Measurements from ENCODE around the gene LRRC7.

The LRRC7 gene

GRCh38 chr1:70017770-70018169 lies 450.0 kb downstream of the LRRC7 start:
- H3F3A ChIP-seq (ENCODE audit: insufficient read depth, low read length) = no peaks in the 10 kb centered on the region
- no peaks in the 10 kb centered on the region for H3K79me2 ChIP-seq (ENCODE audit: insufficient read depth, low read length)
- no peaks in the 10 kb centered on the region for H3K36me3 ChIP-seq (ENCODE audit: insufficient read depth, low read length)
- no peak overlapping the region for H3K4me2 ChIP-seq (ENCODE audit: low read length)
- no peaks in the 10 kb centered on the region for H4K20me1 ChIP-seq (ENCODE audit: insufficient read depth, low read length)
- no peaks in the 10 kb centered on the region for H3K9me3 ChIP-seq (ENCODE audit: low read length)
- TF ChIP-seq EZH2 (IDR thresholded peaks at IDR 0.05; ENCODE audit: borderline replicate concordance, low read length) = no peak
- no peak for TF ChIP-seq CTCF (IDR thresholded peaks at IDR 0.05; ENCODE audit: low read length)
- no peaks in the 10 kb centered on the region for H3K27me3 ChIP-seq (ENCODE audit: insufficient read depth, low read length)
- no peak overlapping the region for H3K4me3 ChIP-seq (ENCODE audit: low read depth, low read length, poor library complexity, severe bottlenecking)
- H3K27ac ChIP-seq (ENCODE audit: low read depth, low read length, poor library complexity, severe bottlenecking) = no peak overlapping the region
- no peak overlapping the region for H2AFZ ChIP-seq (ENCODE audit: low read length)
- no peaks in the 10 kb centered on the region for H3K9me2 ChIP-seq (ENCODE audit: low read depth, low read length)
- no peak overlapping the region for H3K9ac ChIP-seq (ENCODE audit: low read length)
- H3K4me1 ChIP-seq (ENCODE audit: insufficient read depth, low read length, severe bottlenecking) = no peaks in the 10 kb centered on the region

- Histone ChIP-seq H3K4me1 (ENCODE audit: insufficient read depth, low read length, severe bottlenecking) (no peaks in the 10 kb centered on the region), H3K9me2 (ENCODE audit: low read depth, low read length) (no peaks in the 10 kb centered on the region), H4K20me1 (ENCODE audit: insufficient read depth, low read length) (no peaks in the 10 kb centered on the region), H3F3A (ENCODE audit: insufficient read depth, low read length) (no peaks in the 10 kb centered on the region), H3K27ac (ENCODE audit: low read depth, low read length, poor library complexity, severe bottlenecking) (no peak overlapping the region), H3K9ac (ENCODE audit: low read length) (no peak overlapping the region), H3K36me3 (ENCODE audit: insufficient read depth, low read length) (no peaks in the 10 kb centered on the region), H3K27me3 (ENCODE audit: insufficient read depth, low read length) (no peaks in the 10 kb centered on the region), H2AFZ (ENCODE audit: low read length) (no peak overlapping the region), H3K4me2 (ENCODE audit: low read length) (no peak overlapping the region), H3K4me3 (ENCODE audit: low read depth, low read length, poor library complexity, severe bottlenecking) (no peak overlapping the region), H3K9me3 (ENCODE audit: low read length) (no peaks in the 10 kb centered on the region), H3K79me2 (ENCODE audit: insufficient read depth, low read length) (no peaks in the 10 kb centered on the region)
- TF ChIP-seq EZH2 (IDR thresholded peaks at IDR 0.05; ENCODE audit: borderline replicate concordance, low read length) (no peak), CTCF (IDR thresholded peaks at IDR 0.05; ENCODE audit: low read length) (no peak)
Observed at GRCh38 chr1:70024272-70024671, 456.6 kb downstream of the LRRC7 start.

GRCh38 chr1:70025052-70025451 lies 457.3 kb downstream of the LRRC7 start:
- Histone ChIP-seq H3K9ac (ENCODE audit: low read length) (no peak overlapping the region), H3K4me3 (ENCODE audit: low read depth, low read length, poor library complexity, severe bottlenecking) (no peak overlapping the region), H3K36me3 (ENCODE audit: insufficient read depth, low read length) (no peaks in the 10 kb centered on the region), H3K9me2 (ENCODE audit: low read depth, low read length) (no peaks in the 10 kb centered on the region), H3K27ac (ENCODE audit: low read depth, low read length, poor library complexity, severe bottlenecking) (no peak overlapping the region), H3K9me3 (ENCODE audit: low read length) (no peaks in the 10 kb centered on the region), H3K27me3 (ENCODE audit: insufficient read depth, low read length) (no peaks in the 10 kb centered on the region), H2AFZ (ENCODE audit: low read length) (no peak overlapping the region), H3F3A (ENCODE audit: insufficient read depth, low read length) (no peaks in the 10 kb centered on the region), H3K4me1 (ENCODE audit: insufficient read depth, low read length, severe bottlenecking) (no peaks in the 10 kb centered on the region), H3K79me2 (ENCODE audit: insufficient read depth, low read length) (no peaks in the 10 kb centered on the region), H3K4me2 (ENCODE audit: low read length) (no peak overlapping the region), H4K20me1 (ENCODE audit: insufficient read depth, low read length) (no peaks in the 10 kb centered on the region)
- TF ChIP-seq EZH2 (IDR thresholded peaks at IDR 0.05; ENCODE audit: borderline replicate concordance, low read length) = no peak
- no peak for TF ChIP-seq CTCF (IDR thresholded peaks at IDR 0.05; ENCODE audit: low read length)
